Hepatocyte (in vitro differentiated cells): ENCODE data around the gene ZMIZ2.
"Not testable (repeated sequence)": the region's sequence is repeated elsewhere in the genome, so short reads cannot be mapped to it uniquely, and the experiment has no call there.

Source experiments
- EZH2phosphoT487 ChIP-seq: fragments of 200-600 bp; sonication (generic); IDR thresholded peaks from one replicate; pipeline ENCODE4 v1.6.1; 2018; ENCODE audit warnings: antibody characterized with exemption, mild to moderate bottlenecking, low read depth, moderate library complexity; ENCODE audit not compliant: unreplicated experiment, severe bottlenecking
- TF ChIP-seq, protein P1 (sequence below): fragments of 200-600 bp; sonication (generic); IDR thresholded peaks from 2 replicates; pipeline ENCODE4 v1.5.1; 2016; ENCODE audit warnings: antibody characterized with exemption, mild to moderate bottlenecking; ENCODE audit not compliant: poor library complexity

DNA sequence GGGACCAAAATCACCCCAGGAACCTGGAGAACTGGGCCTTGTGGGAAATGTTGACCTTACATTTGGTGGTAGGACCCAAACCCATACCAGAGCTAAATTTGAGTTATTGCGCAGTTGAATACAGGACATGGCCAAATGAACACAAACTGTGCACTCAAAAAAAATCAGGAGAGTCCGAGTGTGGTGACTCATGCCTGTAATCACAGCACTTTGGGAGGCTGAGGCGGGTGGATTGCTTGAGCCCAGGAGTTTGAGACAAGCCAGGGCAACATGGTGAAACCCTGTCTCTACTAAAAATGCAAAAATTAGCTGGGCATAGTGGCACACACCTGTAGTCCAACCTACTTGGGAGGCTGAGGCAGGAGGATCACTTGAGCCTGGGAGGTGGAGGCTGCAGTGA lies 36.6 kb downstream of the ZMIZ2 start:
- not testable (repeated sequence) for TF ChIP-seq EZH2phosphoT487
- TF ChIP-seq, protein P1, sequence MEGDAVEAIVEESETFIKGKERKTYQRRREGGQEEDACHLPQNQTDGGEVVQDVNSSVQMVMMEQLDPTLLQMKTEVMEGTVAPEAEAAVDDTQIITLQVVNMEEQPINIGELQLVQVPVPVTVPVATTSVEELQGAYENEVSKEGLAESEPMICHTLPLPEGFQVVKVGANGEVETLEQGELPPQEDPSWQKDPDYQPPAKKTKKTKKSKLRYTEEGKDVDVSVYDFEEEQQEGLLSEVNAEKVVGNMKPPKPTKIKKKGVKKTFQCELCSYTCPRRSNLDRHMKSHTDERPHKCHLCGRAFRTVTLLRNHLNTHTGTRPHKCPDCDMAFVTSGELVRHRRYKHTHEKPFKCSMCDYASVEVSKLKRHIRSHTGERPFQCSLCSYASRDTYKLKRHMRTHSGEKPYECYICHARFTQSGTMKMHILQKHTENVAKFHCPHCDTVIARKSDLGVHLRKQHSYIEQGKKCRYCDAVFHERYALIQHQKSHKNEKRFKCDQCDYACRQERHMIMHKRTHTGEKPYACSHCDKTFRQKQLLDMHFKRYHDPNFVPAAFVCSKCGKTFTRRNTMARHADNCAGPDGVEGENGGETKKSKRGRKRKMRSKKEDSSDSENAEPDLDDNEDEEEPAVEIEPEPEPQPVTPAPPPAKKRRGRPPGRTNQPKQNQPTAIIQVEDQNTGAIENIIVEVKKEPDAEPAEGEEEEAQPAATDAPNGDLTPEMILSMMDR, result not testable (repeated sequence)
